ENCODE data around the gene ZNF197. TPM values are rescaled to one million over a fixed set of nuclear protein-coding genes. Genes with fewer than 3 reads are reported as not detected.

ZNF197 gene
- total and polyA plus RNA-seq, 2 donors (not counting 3 experiments of a cell fraction or from before 2014, with no cell fraction given): 2.9 to 6.4 TPM

DNA sequence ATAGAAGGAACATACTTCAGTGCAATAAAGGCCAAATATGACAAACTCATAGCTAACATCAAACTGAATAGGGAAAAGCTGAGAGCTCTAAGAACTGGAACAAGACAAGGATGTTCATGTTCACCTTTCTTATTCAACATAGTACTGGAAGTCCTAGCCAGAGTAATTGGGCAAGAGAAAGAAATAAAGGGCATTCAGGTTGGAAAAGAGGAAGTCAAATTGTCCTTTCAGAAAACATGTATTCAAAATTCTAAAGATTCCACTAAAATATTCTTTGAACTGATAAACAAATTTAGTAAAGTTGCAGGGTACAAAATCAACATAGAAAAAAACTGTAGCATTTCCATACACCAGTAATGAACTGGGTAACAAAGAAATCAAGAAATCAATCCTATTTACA, 12.2 kb upstream of the ZNF197 start:
- POLR2A ChIA-PET: no interaction called here
- FAIRE-seq: no peak

More for the DNA sequence above, 12.2 kb upstream of the ZNF197 start:
- H4K20me1 ChIP-seq (replicated peaks; ENCODE audit: control insufficient read depth, extremely low read depth, insufficient read depth, low read length): no peaks in the 10 kb centered on the region
- H3K36me3 ChIP-seq (ENCODE audit: control insufficient read depth in 2 of 2, extremely low read depth in 1 of 2, insufficient read depth in 2 of 2, low read length in 2 of 2): no peaks in the 10 kb centered on the region
- H3K4me1 ChIP-seq (ENCODE audit: control insufficient read depth, extremely low read depth, insufficient read depth, low read length): no peaks in the 10 kb centered on the region
- no TSS peak for BruUV-seq (replicated peaks)
- peaks cover 0 to under 1% of the 10 kb centered on the region in 2 experiments for H3K27me3 ChIP-seq (ENCODE audit: control insufficient read depth in 2 of 2, insufficient read depth in 2 of 2, low read length in 2 of 2)
- CTCF ChIA-PET: no interaction called here
- dilution Hi-C loops (cut with MboI; ENCODE audit: extremely low pct_ligation_motif_present, low sequenced_read_pairs): no loop called here
- no peak overlapping the region for H3K27ac ChIP-seq (ENCODE audit: insufficient read depth, low read depth, low read length)
- H3K9ac ChIP-seq (replicated peaks; ENCODE audit: extremely low read depth, insufficient read depth, low read length): no peak overlapping the region
- H3K9me3 ChIP-seq (replicated peaks; ENCODE audit: control insufficient read depth, insufficient read depth, low read length): no peaks in the 10 kb centered on the region
- intact Hi-C loops (cut with micrococcal nuclease): no loop called here
- no peak overlapping the region for H2AFZ ChIP-seq (ENCODE audit: low read depth, low read length)
- H3K9me1 ChIP-seq (replicated peaks; ENCODE audit: control insufficient read depth, extremely low read depth, insufficient read depth, low read length): no peaks in the 10 kb centered on the region
- H3K79me2 ChIP-seq (ENCODE audit: control insufficient read depth, insufficient read depth, low read length): no peaks in the 10 kb centered on the region
- H3K4me2 ChIP-seq (ENCODE audit: insufficient read depth, low read length): no peak overlapping the region
- H3K4me3 ChIP-seq (replicated peaks in 1 of 3; ENCODE audit: insufficient read depth in 1 of 3, low read depth in 1 of 3, low read length in 3 of 3): no peak overlapping the region
- TF ChIP-seq POLR2AphosphoS5 (IDR thresholded peaks at IDR 0.05; ENCODE audit: insufficient read depth, low read depth, low read length): no peak
- TF ChIP-seq FOS (IDR thresholded peaks at IDR 0.05; ENCODE audit: borderline replicate concordance, insufficient read depth, low read length): no peak
- TF ChIP-seq EZH2 (IDR thresholded peaks at IDR 0.05; ENCODE audit: borderline replicate concordance, low read depth, low read length, severe bottlenecking): no peak
- TF ChIP-seq, protein P1, sequence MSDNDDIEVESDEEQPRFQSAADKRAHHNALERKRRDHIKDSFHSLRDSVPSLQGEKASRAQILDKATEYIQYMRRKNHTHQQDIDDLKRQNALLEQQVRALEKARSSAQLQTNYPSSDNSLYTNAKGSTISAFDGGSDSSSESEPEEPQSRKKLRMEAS (IDR thresholded peaks at IDR 0.05; ENCODE audit: insufficient read depth, insufficient read length): no peak
- TF ChIP-seq GATA2 (IDR thresholded peaks at IDR 0.05; ENCODE audit: insufficient read depth, insufficient read length, low read depth, low read length): no peak
- no peak for TF ChIP-seq MYC (IDR thresholded peaks at IDR 0.05; ENCODE audit: low read depth, low read length)
- TF ChIP-seq POLR2A (IDR thresholded peaks at IDR 0.05; ENCODE audit: low read depth, low read length): no peak
- no peak for TF ChIP-seq CTCF (IDR thresholded peaks at IDR 0.05; ENCODE audit: extremely low read depth in 1 of 2, insufficient read depth in 1 of 2, low read depth in 1 of 2, low read length in 2 of 2)
- TF ChIP-seq JUN (IDR thresholded peaks at IDR 0.05; ENCODE audit: borderline replicate concordance, insufficient read depth, insufficient read length, low read depth): no peak
- no peak for DNase-seq (ENCODE audit: low read depth, low spot score)

Data from endothelial cell of umbilical vein (primary cell).